H7 (cell line): ENCODE measurements around the gene GFRA1. TPM values are rescaled to one million over a fixed set of nuclear protein-coding genes. Genes with fewer than 3 reads are reported as not detected.

Experiments
- DNase-seq: peaks from one replicate; pipeline ENCODE4 v3.0.0; 2012
- H3K27me3 ChIP-seq: 2 replicates; pipeline ENCODE4 v1.6.0; 2011; ENCODE audit warnings: mild to moderate bottlenecking, low read length; ENCODE audit not compliant: control insufficient read depth, insufficient read depth
- H3K36me3 ChIP-seq: replicated peaks from 2 replicates; pipeline ENCODE4 v1.5.1; 2011; ENCODE audit warnings: low read length; ENCODE audit not compliant: control insufficient read depth, insufficient read depth
- H3K4me3 ChIP-seq: 2 replicates; pipeline ENCODE4 v1.5.1; 2011; ENCODE audit warnings: low read depth, mild to moderate bottlenecking, control low read depth, low read length, moderate library complexity; ENCODE audit not compliant: insufficient read depth
- total RNA-seq: library from RNA; depleted of rRNA; stranded (reverse); fragments of >200 nt; shearing (Covaris generic); gene quantifications from 2 replicates; pipeline ENCODE4 v1.2.3, GENCODE V29; 2014

GFRA1 gene
- total RNA-seq, 1 experiment from 2014 or later = 1.7 TPM

GRCh38 chr10:116076621-116077020 is 196.4 kb downstream of the GFRA1 start:
- no peak for DNase-seq
- Histone ChIP-seq H3K36me3 (no peaks in the 10 kb centered on the region), H3K4me3 (no peak overlapping the region), H3K27me3 (no peaks in the 10 kb centered on the region)

GRCh38 chr10:116073510-116073909 is 199.5 kb downstream of the GFRA1 start:
- H3K36me3 ChIP-seq = no peaks in the 10 kb centered on the region
- H3K4me3 ChIP-seq = no peak overlapping the region
- DNase-seq = no peak
- no peaks in the 10 kb centered on the region for H3K27me3 ChIP-seq

- no peaks in the 10 kb centered on the region for H3K36me3 ChIP-seq
- no peak overlapping the region for H3K4me3 ChIP-seq
- DNase-seq = no peak
Measured at GRCh38 chr10:116073001-116073400, 200.0 kb downstream of the GFRA1 start.

GRCh38 chr10:116071453-116072148 is 201.4 kb downstream of the GFRA1 start:
- Histone ChIP-seq H3K36me3 (no peaks in the 10 kb centered on the region), H3K4me3 (no peak overlapping the region), H3K27me3 (no peaks in the 10 kb centered on the region)
- no peak for DNase-seq

More at GRCh38 chr10:116073001-116073400, 200.0 kb downstream of the GFRA1 start:
- H3K27me3 ChIP-seq = no peaks in the 10 kb centered on the region

DNA sequence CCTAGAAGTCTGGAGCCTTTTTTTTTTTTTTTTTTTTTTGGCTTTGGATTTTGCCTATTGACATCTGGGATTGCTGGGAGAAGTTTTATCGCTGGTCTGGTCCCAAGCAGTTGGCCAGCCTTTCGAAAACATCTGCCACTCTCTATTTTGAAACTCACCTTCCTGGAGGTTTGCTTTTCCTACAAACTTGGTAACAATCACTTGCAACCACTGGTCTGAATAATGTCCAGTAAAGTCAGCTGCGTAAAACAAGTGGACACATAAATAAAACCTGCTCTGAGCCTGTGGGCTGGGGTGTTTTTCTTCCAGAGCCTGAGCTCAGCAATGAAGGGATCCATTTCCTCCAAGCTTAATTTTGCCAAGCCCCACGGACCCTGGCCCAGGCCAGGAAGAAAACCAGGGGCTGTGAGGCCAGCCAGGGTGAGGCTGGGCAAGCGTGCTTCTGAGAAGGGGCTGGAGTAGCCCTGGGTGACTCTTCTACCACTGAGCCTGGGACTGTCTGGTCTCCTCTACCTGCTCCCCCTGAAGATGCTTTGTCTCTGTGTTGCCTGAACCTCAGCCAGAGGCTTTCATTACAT is 202.2 kb downstream of the GFRA1 start:
- no peak overlapping the region for H3K4me3 ChIP-seq
- H3K27me3 ChIP-seq = no peaks in the 10 kb centered on the region
- no peaks in the 10 kb centered on the region for H3K36me3 ChIP-seq
- no peak for DNase-seq

- DNase-seq = peak; percentile 20
- Histone ChIP-seq H3K4me3 (no peak overlapping the region), H3K27me3 (no peaks in the 10 kb centered on the region), H3K36me3 (no peaks in the 10 kb centered on the region)
Measured at GRCh38 chr10:116069856-116070255, 203.2 kb downstream of the GFRA1 start.

GRCh38 chr10:116067825-116068224 is 205.2 kb downstream of the GFRA1 start:
- Histone ChIP-seq H3K4me3 (no peak overlapping the region), H3K36me3 (no peaks in the 10 kb centered on the region), H3K27me3 (no peaks in the 10 kb centered on the region)
- no peak for DNase-seq

GRCh38 chr10:116063107-116063506 is 209.9 kb downstream of the GFRA1 start:
- Histone ChIP-seq H3K27me3 (no peaks in the 10 kb centered on the region), H3K4me3 (no peak overlapping the region)
- no peak for DNase-seq

GRCh38 chr10:116060864-116061263 is 212.1 kb downstream of the GFRA1 start:
- no peak for DNase-seq
- Histone ChIP-seq H3K4me3 (no peak overlapping the region), H3K27me3 (no peaks in the 10 kb centered on the region), H3K36me3 (no peaks in the 10 kb centered on the region)

More at GRCh38 chr10:116063107-116063506, 209.9 kb downstream of the GFRA1 start:
- H3K36me3 ChIP-seq = no peaks in the 10 kb centered on the region

- H3K27me3 ChIP-seq = no peaks in the 10 kb centered on the region
- no peaks in the 10 kb centered on the region for H3K36me3 ChIP-seq
- DNase-seq = no peak
- H3K4me3 ChIP-seq = no peak overlapping the region
Measured at GRCh38 chr10:116059320-116059719, 213.7 kb downstream of the GFRA1 start.

GRCh38 chr10:116056445-116057293 is 216.3 kb downstream of the GFRA1 start:
- H3K36me3 ChIP-seq = no peaks in the 10 kb centered on the region
- H3K4me3 ChIP-seq = no peak overlapping the region
- no peaks in the 10 kb centered on the region for H3K27me3 ChIP-seq
- DNase-seq = no peak

DNA sequence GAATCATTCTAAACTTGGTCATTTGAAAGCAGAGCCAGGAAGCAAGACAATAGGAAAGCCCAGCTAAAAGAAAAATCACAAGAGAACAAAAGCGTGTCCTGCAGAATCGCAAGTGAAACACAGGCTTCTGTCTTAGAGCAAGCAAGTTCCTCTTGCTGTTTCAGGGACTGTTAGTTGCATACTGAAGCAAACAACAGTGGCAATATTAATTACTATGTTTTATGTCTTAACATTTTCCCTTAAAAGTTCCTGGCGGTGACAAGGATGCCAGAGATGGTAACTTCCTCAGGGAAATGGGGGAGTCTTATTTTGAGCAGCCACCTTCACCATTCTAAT is 217.1 kb downstream of the GFRA1 start:
- no peak for DNase-seq
- no peak overlapping the region for H3K4me3 ChIP-seq
- H3K36me3 ChIP-seq = no peaks in the 10 kb centered on the region
- no peaks in the 10 kb centered on the region for H3K27me3 ChIP-seq

GRCh38 chr10:116055252-116055916 is 217.6 kb downstream of the GFRA1 start:
- DNase-seq = peak; percentile 35
- no peak overlapping the region for H3K4me3 ChIP-seq
- no peaks in the 10 kb centered on the region for H3K27me3 ChIP-seq
- no peaks in the 10 kb centered on the region for H3K36me3 ChIP-seq

- Histone ChIP-seq H3K36me3 (no peaks in the 10 kb centered on the region), H3K27me3 (no peaks in the 10 kb centered on the region), H3K4me3 (no peak overlapping the region)
- peak; percentile 31 for DNase-seq
Measured at GRCh38 chr10:116053910-116054309, 219.1 kb downstream of the GFRA1 start.
